Muscle of back (tissue), 13 donors: Measurements from ENCODE around the gene RPP14. TPM values are rescaled to one million over a fixed set of nuclear protein-coding genes. Genes with fewer than 3 reads are reported as not detected.
A peak's percentile ranks its signal among the peaks of the same experiment; 100 is the strongest.
"Not testable (repeated sequence)": the region's sequence is repeated elsewhere in the genome, so short reads cannot be mapped to it uniquely, and the experiment has no call there.

ENCODE experiments used
- DNase-seq, 3 donors: peaks; one replicate each; pipeline versions ENCODE4 v3.0.0 to v3.0.0-alpha.2; 2013
- long read RNA-seq, 9 donors: transcript quantifications; one replicate each; lab custom pipeline, GENCODE V29; 2026
- polyA plus RNA-seq, 10 donors: library from polyadenylated mRNA; unstranded; fragments of 120-200 nt; gene quantifications; one replicate each; pipeline ENCODE4 v1.2.1, GENCODE V29; 2013; ENCODE audit not compliant: insufficient read length in 10 of 10

RPP14 gene
- polyA plus RNA-seq, result 10 to 100 TPM; 14.2 to 27.0 (median 20.3) TPM
- long read RNA-seq, donor 1, full-length matches to known transcripts, result 3 of 3 reads
- long read RNA-seq, donor 1, partial matches to known transcripts, result 0 of 3 reads
- long read RNA-seq, donor 1, other reads (novel, unspliced or antisense), result 0 of 3 reads
- long read RNA-seq, donor 2, full-length matches to known transcripts, result 3 of 3 reads
- long read RNA-seq, donor 2, partial matches to known transcripts, result 0 of 3 reads
- long read RNA-seq, donor 2, other reads (novel, unspliced or antisense), result 0 of 3 reads
- long read RNA-seq, donor 3, result 0 reads
- long read RNA-seq, donor 4, full-length matches to known transcripts, result 4 of 4 reads
- long read RNA-seq, donor 4, partial matches to known transcripts, result 0 of 4 reads
- long read RNA-seq, donor 4, other reads (novel, unspliced or antisense), result 0 of 4 reads
- long read RNA-seq, donor 5, full-length matches to known transcripts, result 11 of 11 reads
- long read RNA-seq, donor 5, partial matches to known transcripts, result 0 of 11 reads
- long read RNA-seq, donor 5, other reads (novel, unspliced or antisense), result 0 of 11 reads
- long read RNA-seq, donor 6, full-length matches to known transcripts, result 6 of 6 reads
- long read RNA-seq, donor 6, partial matches to known transcripts, result 0 of 6 reads
- long read RNA-seq, donor 6, other reads (novel, unspliced or antisense), result 0 of 6 reads
- long read RNA-seq, donor 7, full-length matches to known transcripts, result 6 of 6 reads
- long read RNA-seq, donor 7, partial matches to known transcripts, result 0 of 6 reads
- long read RNA-seq, donor 7, other reads (novel, unspliced or antisense), result 0 of 6 reads
- long read RNA-seq, donor 8, full-length matches to known transcripts, result 5 of 5 reads
- long read RNA-seq, donor 8, partial matches to known transcripts, result 0 of 5 reads
- long read RNA-seq, donor 8, other reads (novel, unspliced or antisense), result 0 of 5 reads
- long read RNA-seq, donor 9, full-length matches to known transcripts, result 2 of 2 reads
- long read RNA-seq, donor 9, partial matches to known transcripts, result 0 of 2 reads
- long read RNA-seq, donor 9, other reads (novel, unspliced or antisense), result 0 of 2 reads

GRCh38 chr3:58305882-58306711 is at the start of gene RPP14, which contains the start of gene HTD2:
Gene RPP14 (plus strand): TSS chr3:58306245. CDS start chr3:58310330, 4,085 bp downstream.
Gene HTD2 (plus strand): TSS chr3:58306520. CDS start chr3:58317614, 11,094 bp downstream.
- peak; percentile 98 to 100 (median 100) for DNase-seq

GRCh38 chr3:58256511-58256910 is 49.5 kb upstream of the RPP14 start:
- DNase-seq, result no peak

- no peak for DNase-seq
Observed at GRCh38 chr3:58258392-58259055, 47.5 kb upstream of the RPP14 start.

GRCh38 chr3:58260261-58260731 is 45.7 kb upstream of the RPP14 start:
- DNase-seq, result peak in 1 of 3 donors; percentile 56

- no peak for DNase-seq
Observed at GRCh38 chr3:58260733-58261132, 45.3 kb upstream of the RPP14 start.

GRCh38 chr3:58261954-58262666 is 43.9 kb upstream of the RPP14 start:
- no peak for DNase-seq

- DNase-seq, result peak in 1 of 3 donors; percentile 45
Observed at GRCh38 chr3:58266577-58266976, 39.5 kb upstream of the RPP14 start.

- DNase-seq, result not testable (repeated sequence)
Observed at GRCh38 chr3:58267543-58267942, 38.5 kb upstream of the RPP14 start.

- no peak for DNase-seq
Observed at GRCh38 chr3:58269356-58269755, 36.7 kb upstream of the RPP14 start.

GRCh38 chr3:58270485-58270884 is 35.6 kb upstream of the RPP14 start:
- no peak for DNase-seq

- peak in 1 of 3 donors; percentile 74 for DNase-seq
Observed at GRCh38 chr3:58271901-58272501, 34.0 kb upstream of the RPP14 start.

- no peak for DNase-seq
Observed at GRCh38 chr3:58272891-58273290, 33.2 kb upstream of the RPP14 start.

- not testable (repeated sequence) for DNase-seq
Observed at GRCh38 chr3:58273362-58273761, 32.7 kb upstream of the RPP14 start.

GRCh38 chr3:58274027-58274614 is 31.9 kb upstream of the RPP14 start:
- DNase-seq, result no peak

GRCh38 chr3:58281069-58281468 is 25.0 kb upstream of the RPP14 start:
- DNase-seq, result no peak

GRCh38 chr3:58285334-58285733 is 20.7 kb upstream of the RPP14 start:
- DNase-seq, result no peak

GRCh38 chr3:58287354-58287753 is 18.7 kb upstream of the RPP14 start:
- DNase-seq, result no peak

- peak; percentile 52 to 59 (median 54) for DNase-seq
Observed at GRCh38 chr3:58288011-58288728, 17.9 kb upstream of the RPP14 start.
